Activated CD8-positive, alpha-beta memory T cell treated with anti-CD3 and anti-CD28 coated beads for 4 hours (primary cell): ENCODE measurements around the gene MAP6.

Experiments used
- DNase-seq, 2 donors: peaks; one replicate each; pipeline ENCODE4 v3.0.0-alpha.2; 2020; ENCODE audit warnings: low read depth in 2 of 2

Gene MAP6

DNA sequence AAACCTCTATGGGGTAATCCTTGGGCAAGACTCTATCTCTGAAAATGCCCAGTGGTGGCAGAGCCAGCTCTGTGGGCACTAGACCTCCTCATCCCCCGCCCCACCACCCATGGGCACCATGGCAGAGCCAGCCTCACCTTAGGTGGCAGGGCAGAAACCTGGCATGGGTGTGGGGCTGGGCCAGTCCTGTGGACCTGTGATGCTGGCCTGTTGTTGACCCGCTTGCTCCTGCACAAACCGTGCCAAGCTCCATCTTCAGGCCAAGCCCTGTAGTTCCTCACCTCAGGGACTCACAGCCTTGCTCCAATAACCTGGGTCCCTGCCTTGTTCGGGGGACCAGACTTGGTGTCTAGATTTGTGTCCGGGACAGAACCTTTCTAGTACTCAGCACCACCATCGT, 115.7 kb downstream of the MAP6 start:
- DNase-seq, result no peak

DNA sequence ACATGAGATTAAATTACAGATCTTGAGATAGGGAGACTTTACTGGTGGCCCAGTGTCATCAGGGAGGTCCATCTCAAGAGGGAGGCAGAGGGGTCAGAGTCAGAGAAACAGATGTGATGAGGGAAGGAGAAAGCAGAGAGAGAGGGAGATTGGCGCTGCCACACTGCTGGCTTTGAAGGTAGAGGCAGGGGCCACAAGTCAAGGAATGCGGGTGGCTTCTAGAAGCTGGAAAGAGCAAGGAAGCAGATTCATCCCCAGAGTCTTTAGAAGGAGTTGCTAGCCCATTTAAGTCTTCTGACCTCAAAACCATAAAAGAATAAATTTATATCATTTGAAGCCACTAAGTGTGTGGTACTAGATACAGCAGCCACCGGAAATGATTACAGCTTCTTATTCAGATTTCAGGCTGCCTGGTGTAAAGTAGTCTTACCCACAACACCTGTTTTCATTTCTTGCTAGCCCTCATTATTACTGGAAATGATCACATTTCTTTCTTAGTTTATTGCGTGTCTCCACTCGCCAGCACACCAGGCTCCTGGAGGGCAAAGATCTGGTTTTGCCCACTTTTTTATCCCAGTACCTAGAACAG, 119.4 kb downstream of the MAP6 start:
- DNase-seq, result no peak

GRCh38 chr11:75548595-75549272, 120.1 kb downstream of the MAP6 start:
- DNase-seq, result no peak

- DNase-seq, result no peak
Measured at GRCh38 chr11:75547617-75548058, 121.2 kb downstream of the MAP6 start.

DNA sequence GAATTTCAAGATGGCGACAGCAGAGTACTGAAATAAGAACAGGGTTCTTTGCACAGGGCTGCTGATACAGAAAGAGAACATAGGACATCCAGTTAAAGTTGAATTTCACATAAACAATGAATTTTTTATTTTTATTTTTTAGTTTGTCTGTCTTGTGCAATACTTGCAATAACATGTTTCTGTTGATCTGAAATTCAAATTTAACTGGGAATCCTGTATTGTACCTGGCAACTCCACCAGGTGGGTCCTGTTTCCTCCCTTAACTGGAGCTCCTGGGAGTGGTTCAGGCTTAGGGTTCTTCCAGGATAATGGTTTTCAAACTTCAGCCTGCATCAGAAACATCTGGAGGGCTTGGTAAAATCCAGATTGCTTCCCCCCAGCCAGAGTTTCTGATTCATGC, 121.7 kb downstream of the MAP6 start:
- no peak for DNase-seq

DNA sequence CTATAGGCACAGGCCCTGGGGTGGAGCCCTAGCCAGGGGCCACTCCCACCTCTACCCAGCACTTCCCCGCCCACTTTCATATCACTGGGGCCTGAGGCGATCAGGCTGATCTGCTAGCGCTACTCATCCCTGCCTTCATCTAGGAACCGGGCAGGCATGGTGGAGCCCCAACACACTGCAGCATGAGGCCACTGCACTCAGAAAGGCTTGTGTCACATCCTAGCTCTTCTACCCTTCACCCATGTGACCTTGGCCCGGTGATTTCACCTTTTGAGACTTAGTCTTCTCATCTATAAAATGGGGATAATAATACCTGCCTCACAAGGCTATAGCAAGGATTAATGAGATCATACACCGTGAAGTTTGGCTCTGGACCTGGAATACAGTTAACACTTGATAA, 125.0 kb downstream of the MAP6 start:
- DNase-seq, result no peak

DNA sequence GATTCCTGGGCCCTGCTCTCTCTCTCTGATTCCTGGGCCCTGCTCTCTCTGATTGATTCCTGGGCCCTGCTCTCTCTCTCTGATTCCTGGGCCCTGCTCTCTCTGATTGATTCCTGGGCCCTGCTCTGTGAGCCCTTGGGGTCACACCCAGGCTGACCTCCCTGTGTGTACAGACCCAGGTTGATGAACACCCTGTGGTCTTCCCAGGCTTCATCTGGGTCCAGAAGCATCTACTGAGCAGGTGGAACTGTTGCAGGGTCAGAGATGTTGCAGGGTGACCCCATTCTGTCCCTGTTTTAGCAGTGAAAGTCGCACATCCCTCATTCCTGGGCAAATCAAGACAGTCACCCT, 126.8 kb downstream of the MAP6 start:
- no peak for DNase-seq

DNA sequence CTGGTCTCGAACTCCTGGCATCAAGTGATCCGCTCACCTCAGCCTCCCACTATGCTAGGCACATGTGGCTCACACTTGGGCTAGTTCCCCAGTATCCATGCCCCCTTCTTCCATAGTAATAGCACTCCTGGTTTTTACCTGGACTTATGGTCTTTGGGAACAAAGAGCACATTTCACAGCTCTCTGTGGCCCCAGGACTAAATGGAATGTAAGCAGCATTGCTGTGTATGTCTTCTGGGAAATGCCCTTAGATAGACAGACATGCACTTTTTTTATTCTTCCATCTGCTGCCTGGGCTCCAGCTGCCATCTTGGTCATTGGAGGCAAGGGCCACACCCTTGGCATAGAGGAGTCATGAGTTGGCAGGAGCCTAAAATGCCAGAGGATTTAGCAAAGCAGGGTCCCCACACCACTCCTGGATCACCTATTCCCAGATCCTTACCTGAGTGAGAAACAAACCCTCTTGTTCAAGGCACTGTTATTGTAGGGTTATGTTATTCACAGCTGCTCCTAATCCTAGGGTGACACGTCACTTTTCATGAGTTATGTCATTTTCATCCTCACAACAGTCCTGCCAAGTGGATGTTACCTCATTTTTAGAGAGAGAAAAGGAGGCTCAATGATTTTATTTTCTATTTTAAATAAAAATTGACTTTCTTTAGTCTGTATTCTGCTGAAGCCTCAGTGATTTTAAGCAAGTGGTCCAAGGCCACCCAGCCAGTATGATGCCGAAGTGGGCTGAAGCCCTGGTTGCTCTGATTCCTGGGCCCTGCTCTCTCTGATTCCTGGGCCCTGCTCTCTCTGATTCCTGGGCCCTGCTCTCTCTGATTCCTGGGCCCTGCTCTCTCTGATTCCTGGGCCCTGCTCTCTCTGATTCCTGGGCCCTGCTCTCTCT, 127.4 kb downstream of the MAP6 start:
- no peak for DNase-seq

DNA sequence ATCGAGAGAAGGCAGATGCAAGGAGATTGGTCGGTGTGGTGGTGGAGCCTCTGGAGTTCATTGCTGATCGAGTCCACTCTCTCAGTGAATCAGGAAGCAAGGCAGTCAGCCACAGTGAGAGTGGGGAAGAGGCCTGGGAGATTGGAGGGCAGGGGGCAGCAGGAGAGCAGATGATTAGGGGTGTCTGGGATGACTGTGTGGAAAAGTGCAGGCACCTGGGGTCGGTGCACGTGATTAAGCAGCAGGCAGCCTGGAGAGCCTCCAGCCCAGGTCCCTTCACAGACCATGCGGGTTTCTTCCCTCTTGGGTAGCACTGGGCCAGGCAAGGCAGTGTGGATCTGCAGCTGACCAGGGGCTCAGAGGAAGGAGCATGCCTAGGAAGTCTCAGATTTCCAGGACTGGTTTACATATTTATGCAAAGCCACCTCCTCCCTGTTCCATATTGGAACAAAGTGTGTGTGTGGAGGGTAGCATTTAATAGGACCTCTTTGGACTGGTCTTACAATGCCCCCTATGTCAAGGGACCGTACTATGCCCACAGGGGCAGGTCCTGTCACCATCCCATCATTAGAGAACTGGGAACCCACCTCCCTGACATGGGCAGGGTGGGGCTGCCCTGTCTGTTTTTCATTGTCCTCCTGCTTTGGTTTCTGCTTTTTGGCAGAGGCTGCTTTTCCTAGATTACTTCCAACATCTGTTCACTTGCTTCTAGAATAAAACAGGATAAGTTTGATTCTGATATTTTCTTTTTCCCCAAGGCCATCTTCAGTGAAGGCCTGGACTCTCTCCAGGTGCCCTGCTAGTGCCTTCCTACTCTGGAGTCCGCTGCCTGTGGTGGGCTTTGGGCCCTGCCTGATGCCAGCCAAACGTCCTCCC, 129.1 kb downstream of the MAP6 start:
- no peak for DNase-seq

DNA sequence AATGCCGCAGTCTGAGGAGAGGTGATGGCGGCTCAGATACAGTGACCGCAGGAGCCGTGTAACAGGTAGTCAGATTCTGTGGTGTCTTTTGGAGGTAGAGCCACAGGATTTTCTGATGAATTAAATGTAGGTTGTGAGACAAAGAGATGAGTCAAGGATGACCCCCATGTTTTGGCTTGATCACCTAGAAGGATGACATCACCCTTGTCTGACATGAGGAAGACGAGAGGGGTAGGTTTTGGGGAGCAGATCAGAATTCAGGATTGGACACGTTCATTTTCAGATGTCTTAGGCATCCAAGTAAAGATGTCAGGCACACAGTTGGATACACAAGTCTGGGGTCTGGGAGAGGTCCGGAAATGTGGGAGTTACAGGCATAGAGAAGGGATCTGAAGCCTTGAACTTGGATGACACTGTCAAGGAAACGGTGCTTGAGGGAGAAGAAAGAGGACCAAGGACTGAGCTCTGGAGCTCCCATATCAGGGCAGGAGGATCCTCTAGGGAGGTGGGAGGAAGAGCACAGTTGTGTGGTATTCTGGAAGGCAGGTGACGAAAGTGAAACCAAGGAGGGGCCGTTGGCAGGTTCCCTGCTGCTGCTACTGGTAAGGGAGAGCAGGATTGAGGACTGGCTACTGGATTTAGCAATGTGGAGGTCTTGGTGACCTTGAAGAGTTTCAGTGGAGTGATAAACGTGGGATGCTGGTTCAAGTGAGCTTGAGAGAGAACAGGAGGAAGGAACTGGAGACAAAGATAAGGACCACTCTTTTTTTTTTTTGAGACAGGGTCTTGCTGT, 130.5 kb downstream of the MAP6 start:
- DNase-seq, result no peak

- DNase-seq, result no peak
Measured at GRCh38 chr11:75537740-75538139, 131.1 kb downstream of the MAP6 start.
